ENCODE data around the gene PRKN. TPM values are rescaled to one million over a fixed set of nuclear protein-coding genes. Genes with fewer than 3 reads are reported as not detected.

The PRKN gene
- total RNA-seq, 4 donors from 2014 or later, result 6.3 to 11.9 (median 9.5) TPM

GRCh38 chr6:162200945-162201690, 526.4 kb downstream of the PRKN start:
- DNase-seq (ENCODE audit: low spot score in 2 of 2), result no peak
- TF ChIP-seq CTCF (IDR thresholded peaks at IDR 0.05), result no peak
- no peak for TF ChIP-seq POLR2A (IDR thresholded peaks at IDR 0.05)
- intact Hi-C loops (cut with DNase I; ENCODE audit: low total_unique reads), result no loop called here
- WGBS, 2 donors, result 73 to 82% methylated on average over 9 of the region's 9 CpGs
- H3K4me3 ChIP-seq (ENCODE audit: low read depth, poor library complexity, severe bottlenecking), result no peak overlapping the region

- no peak for DNase-seq (ENCODE audit: low spot score in 2 of 2)
- TF ChIP-seq CTCF (IDR thresholded peaks at IDR 0.05) (no peak), POLR2A (IDR thresholded peaks at IDR 0.05) (no peak)
- intact Hi-C loops (cut with DNase I; ENCODE audit: low total_unique reads), result no loop called here
- H3K4me3 ChIP-seq (ENCODE audit: low read depth, poor library complexity, severe bottlenecking), result no peak overlapping the region
- WGBS, 2 donors, result 97 to 98% methylated on average over 9 of the region's 9 CpGs
Observed at GRCh38 chr6:162200041-162200440, 527.5 kb downstream of the PRKN start.

- no peak overlapping the region for H3K4me3 ChIP-seq (ENCODE audit: low read depth, poor library complexity, severe bottlenecking)
- intact Hi-C loops (cut with DNase I; ENCODE audit: low total_unique reads), result no loop called here
- TF ChIP-seq POLR2A (IDR thresholded peaks at IDR 0.05), result no peak
- TF ChIP-seq CTCF (IDR thresholded peaks at IDR 0.05), result no peak
- DNase-seq (ENCODE audit: low spot score in 2 of 2), result no peak
- WGBS, 2 donors, result 91 to 96% methylated on average over 3 of the region's 3 CpGs
Observed at GRCh38 chr6:162198925-162199324, 528.6 kb downstream of the PRKN start.

GRCh38 chr6:162198076-162198475, 529.5 kb downstream of the PRKN start:
- WGBS, 2 donors, result 78 to 84% methylated on average over 1 of the region's 1 CpG
- no peak for DNase-seq (ENCODE audit: low spot score in 2 of 2)
- TF ChIP-seq CTCF (IDR thresholded peaks at IDR 0.05) (no peak), POLR2A (IDR thresholded peaks at IDR 0.05) (no peak)
- no peak overlapping the region for H3K4me3 ChIP-seq (ENCODE audit: low read depth, poor library complexity, severe bottlenecking)
- intact Hi-C loops (cut with DNase I; ENCODE audit: low total_unique reads), result no loop called here

GRCh38 chr6:162195441-162195840, 532.1 kb downstream of the PRKN start:
- intact Hi-C loops (cut with DNase I; ENCODE audit: low total_unique reads), result no loop called here
- TF ChIP-seq CTCF (IDR thresholded peaks at IDR 0.05), result no peak
- TF ChIP-seq POLR2A (IDR thresholded peaks at IDR 0.05), result no peak
- H3K4me3 ChIP-seq (ENCODE audit: low read depth, poor library complexity, severe bottlenecking), result no peak overlapping the region
- 85 to 92% methylated on average over 2 of the region's 2 CpGs for WGBS, 2 donors
- DNase-seq (ENCODE audit: low spot score in 2 of 2), result no peak

GRCh38 chr6:162190981-162191380, 536.6 kb downstream of the PRKN start:
- no peak for DNase-seq (ENCODE audit: low spot score in 2 of 2)
- intact Hi-C loops (cut with DNase I; ENCODE audit: low total_unique reads), result no loop called here
- H3K4me3 ChIP-seq (ENCODE audit: low read depth, poor library complexity, severe bottlenecking), result no peak overlapping the region
- 83 to 92% methylated on average over 6 of the region's 6 CpGs for WGBS, 2 donors
- no peak for TF ChIP-seq POLR2A (IDR thresholded peaks at IDR 0.05)
- no peak for TF ChIP-seq CTCF (IDR thresholded peaks at IDR 0.05)
